ELF-1 (cell line): ENCODE data around the gene PARD3.

ENCODE experiments used
- DNase-seq: peaks from one replicate; pipeline ENCODE4 v3.0.0-alpha.2; 2016; ENCODE audit warnings: low read depth, low spot score

The PARD3 gene

DNA sequence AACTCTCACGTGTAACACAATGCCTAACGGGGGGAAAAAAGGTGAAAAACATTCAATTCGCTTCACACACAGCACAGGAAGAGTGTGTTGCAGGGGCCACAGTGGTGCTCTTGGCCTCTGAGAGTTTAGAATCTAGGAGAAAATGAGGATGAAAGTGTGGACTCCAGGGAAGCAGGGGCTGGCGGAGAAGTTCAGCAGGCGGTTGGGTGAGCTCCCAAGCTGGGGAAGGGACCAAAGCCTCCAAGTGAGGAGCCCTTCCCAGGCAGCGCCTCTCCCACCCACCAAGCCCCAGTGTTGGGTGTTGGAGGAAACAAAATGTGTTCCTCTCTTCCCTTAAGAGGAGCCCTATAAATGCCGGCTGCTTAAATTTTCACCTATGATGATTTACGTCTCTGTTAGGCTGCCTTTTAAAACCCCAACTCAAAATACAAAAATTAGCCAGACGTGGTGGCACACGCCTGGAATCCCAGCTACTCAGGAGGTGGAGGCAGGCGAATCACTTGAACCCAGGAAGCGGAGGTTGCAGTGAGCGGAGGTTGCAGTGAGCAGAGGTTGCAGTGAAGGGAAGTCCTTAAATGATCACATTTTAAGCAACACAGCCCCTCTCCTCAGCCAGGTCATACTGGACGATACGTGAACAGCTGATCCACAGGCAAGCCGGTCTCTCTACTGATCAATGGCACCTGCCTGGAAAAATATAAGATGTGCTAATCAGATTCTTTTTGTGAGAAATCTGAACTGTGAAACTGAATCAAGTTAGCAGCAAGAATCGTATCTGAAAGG lies 735.2 kb downstream of the PARD3 start:
- no peak for DNase-seq

DNA sequence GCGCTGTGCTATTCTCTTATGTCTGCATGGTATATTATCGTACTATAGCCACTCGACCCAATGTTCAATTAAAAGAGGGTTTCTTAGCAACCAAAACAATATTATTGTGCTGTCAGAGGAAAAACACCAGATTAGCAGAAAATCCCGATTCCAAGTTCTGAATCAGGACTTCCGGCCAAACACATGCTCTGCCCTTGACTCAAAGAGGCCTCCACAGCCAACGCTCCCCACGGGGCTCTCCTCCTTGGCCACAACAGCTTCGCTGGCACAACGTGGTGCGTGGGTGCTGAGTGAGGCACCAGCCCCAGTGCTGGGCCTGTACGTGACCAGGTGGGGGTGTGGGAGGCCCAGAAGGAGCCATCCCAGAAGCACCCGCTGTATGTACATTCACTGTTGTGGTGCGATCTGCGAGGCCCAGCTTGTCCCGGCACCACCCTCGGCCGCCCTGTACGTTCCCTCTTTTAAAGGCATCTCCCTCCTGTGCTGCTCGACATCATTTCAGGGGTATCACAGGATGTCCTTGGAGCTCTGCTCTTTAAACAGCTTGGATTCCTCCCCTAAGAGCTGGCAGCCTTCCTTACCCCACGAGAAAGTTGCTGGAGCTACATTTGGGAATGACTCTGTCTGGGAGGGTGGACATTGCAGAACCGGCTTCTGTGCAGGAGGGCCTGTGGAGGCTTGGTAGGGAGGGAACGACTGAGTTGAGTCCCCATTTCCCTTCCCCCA lies 736.2 kb downstream of the PARD3 start:
- DNase-seq, result no peak

DNA sequence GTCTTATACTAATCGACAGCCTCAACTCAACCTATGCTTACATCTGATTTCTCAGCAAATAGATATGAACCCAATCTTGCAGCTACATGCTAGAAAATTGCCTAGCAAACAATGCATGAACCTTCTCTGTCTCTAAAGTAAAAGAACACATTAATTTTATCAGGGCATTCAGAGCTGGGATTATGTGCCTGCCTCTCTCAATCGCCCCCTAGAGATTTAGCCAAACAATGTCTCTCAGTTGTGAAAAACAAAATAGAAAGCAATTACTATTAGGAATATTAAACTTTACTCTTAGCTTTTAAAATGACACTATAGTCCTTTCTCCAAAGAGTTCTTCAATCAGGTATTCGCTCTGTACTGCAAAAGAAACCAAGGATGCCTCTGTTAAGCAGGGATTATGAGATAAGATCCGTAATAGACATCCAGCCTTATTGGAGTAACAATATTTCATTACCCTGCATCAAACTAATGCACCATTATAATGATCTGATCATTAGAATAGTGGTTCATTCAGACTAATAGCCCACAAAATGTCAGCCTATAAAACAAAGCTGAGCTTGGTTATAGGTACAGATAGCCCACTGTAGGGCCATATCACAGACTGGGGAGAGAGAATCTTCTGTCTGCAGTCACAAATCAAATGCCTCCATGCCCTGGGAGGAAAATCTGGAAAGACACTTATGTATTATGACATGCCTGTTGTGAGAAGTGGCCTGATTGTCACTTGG lies 736.9 kb downstream of the PARD3 start:
- DNase-seq, result no peak

DNA sequence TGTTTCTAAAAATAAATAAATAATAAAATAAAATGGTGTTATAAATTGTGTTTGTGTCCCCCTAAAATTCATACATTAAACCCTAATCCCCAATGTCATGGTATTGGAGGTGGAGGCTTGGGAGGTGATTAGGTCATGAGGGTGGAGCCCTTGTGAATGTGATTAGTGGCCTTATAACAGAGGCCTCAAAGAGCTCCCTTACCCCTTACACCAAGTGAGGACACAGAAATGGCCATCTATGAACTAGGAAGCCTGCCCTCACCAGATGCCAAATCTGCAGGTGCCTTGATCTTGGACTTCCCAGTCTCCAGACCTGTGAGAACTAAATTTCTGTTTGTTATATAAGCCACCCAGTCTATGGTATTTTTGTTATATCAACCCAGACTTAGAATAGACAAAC lies 738.7 kb downstream of the PARD3 start:
- DNase-seq, result no peak

DNA sequence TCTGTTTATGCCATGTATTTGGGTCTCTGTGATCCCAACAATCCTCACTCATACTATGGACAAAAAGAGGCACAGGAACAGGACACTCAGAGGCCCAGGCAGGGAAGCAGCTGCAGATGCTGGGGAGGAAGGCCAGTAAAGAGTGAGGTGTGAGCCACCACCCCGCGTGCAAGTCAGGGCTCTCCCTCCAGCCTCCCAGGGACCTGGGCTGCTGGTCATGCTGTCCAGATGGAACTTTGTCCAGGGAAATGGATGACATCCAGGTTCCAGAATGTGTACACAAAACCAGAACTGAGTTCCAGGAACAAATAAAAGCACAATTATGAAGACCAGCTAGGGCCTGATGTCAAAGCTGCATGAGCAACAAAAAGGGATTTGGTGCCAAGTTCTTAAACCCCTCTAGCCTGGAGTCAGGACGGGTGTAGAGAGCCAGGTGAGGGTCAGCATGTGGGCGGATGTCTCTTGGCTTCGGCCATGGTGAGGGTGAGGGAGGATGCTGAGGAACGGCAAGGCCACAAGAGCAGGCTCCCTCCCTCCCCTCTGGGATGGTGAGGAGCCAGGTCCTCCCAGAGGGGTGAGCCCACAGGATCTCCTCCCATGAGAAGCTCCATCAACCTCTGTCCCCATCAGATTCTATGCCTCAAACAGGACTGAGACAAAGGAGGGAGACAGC lies 739.7 kb downstream of the PARD3 start:
- no peak for DNase-seq

DNA sequence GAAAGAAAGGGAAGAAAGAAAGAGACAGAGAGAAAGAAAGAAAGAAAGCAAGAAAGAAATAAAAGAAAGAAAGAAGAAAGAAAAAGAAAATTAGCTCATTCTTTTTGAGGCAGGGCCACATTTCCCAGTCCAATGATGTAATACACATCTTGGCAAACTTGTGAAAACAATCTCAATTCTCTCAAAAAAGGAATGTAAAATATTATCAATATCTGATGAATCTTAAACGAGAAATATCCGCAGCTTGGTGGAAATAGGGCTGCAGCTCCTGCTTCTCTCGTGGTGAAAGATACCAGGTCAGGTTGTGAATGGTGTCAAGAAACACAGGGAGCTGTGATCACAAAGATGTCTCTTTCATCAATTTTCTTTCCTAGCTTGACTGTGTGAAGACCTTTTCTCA lies 741.0 kb downstream of the PARD3 start:
- DNase-seq, result no peak

DNA sequence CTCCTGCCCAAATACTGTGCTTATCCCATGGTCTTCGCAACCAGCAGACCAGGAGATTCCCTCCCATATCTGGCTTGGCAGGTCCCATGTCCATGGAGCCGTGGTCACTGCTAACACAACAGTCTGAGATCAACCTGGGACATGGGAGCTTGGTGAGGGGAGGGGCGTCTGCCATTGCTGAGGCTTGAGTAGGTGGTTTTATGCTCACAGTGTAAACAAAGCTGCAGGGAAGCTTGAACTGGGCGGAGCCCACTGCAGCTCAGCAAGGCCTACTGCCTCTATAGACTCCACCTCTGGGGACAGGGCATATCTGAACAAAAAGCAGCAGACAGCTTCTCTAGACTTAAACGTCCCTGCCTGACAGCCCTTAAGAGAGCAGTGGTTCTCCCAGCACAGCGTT lies 747.4 kb downstream of the PARD3 start:
- DNase-seq, result peak; percentile 28

DNA sequence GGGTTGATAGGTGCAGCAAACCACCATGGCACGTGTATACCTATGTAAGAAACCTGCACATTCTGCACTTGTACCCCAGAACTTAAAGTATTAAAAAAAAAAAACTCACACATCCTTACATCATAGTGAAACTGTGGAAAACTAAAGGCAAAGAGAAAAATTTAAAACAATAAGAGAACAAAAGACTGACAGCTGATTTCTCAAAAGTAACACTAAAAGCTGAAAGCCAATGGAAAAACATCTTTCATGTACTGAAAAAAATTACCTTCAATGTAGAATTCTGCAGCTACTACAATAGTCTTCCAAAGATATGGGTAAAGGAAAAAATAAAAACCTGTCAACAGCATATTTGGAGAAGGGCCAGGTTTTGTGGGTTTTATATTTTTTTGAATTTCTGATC lies 751.5 kb downstream of the PARD3 start:
- no peak for DNase-seq

DNA sequence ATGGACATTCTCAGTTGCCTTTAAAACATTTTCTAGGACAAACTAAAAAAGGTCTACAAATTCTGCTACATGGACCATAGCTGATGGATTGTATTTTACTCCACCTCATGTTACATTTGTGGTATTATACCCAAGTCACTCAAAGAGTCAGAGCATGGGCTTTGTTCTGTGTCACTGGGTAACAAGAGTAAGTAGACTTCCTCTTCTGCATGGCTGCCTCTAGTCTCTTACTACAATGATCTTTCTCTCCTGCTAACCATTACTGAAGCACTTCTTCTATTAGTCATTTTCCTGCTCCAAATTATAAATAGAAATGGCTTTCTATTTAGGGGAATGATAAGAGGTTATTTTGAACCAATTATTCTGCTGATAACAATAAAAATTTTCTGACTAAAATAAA lies 753.3 kb downstream of the PARD3 start:
- no peak for DNase-seq
